Measurements from ENCODE around the gene MROH2A.

Gene MROH2A

DNA sequence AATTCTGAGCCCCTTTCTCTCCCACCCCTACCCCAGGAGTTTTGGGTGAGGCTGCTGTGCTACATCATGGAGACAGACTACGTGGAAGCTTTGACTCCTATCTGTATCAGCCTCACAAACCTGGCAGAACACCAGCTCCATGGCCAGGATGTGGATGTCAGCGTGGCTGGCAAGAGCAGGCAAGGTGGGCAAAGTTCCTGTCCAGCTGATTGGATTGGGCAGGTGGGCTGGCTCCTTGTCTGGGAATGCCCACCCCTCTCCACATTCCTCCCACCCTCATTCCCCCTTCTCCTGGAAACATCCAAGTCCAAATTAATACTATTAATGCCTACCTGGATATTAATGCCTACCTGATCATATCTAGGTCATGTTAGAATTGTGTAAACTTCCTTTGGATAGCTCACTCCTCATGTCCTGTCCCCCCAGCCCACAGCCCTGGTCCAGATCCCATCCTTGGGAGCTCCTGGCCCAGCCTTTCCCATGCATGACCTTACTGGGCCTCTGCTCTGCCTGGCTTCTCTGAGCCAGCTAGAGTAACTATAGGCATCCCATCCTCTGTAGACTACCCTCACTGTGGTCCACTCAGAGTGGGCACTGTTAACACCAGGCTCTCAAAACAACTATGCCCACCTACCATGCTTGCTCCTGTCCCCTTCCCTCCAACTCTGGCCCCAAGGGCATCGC, 24.1 kb downstream of the MROH2A start:
- DNase-seq: no peak

- no peak for DNase-seq
Observed at GRCh38 chr2:233803292-233803911, 25.3 kb downstream of the MROH2A start.

DNA sequence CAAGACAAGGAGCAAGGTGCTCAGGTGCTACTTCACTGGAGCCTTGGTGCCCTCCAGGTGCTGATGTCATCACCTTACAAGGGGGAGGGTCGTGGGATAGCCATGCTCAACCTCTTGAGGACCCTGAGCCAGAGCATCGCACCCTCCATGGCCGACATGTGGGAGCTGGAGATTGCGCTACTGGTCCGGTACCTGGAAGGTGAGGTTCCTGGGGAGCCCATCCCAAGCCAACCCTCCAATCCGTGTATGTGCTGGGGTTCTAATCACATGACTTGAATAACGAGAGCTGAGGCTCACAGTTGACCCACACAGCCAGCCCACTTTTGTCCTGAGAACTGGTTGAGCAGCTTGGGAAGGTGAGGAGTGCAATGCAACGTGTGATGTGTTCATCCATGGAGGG, 25.9 kb downstream of the MROH2A start:
- no peak for DNase-seq

GRCh38 chr2:233807215-233807865, 29.2 kb downstream of the MROH2A start:
- no peak for DNase-seq

GRCh38 chr2:233807966-233808935, 30.1 kb downstream of the MROH2A start:
- no peak for DNase-seq

DNA sequence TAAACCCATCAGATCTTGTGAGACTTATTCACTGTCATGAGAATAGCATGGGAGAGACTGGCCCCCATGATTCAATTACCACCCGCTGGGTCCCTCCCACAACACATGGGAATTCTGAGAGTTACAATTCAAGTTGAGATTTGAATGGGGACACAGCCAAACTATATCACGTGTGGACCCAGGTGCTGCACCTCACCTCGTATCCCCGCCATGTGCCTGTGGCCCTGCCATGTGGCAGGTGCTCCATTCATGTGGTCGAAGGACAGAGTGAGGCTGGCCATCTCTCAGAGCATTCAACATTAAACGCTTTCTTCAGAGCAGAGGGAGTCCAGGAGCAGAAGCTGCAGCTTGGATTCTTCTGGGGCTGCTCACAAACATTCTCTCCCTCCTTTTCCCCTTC, 32.3 kb downstream of the MROH2A start:
- DNase-seq: no peak

DNA sequence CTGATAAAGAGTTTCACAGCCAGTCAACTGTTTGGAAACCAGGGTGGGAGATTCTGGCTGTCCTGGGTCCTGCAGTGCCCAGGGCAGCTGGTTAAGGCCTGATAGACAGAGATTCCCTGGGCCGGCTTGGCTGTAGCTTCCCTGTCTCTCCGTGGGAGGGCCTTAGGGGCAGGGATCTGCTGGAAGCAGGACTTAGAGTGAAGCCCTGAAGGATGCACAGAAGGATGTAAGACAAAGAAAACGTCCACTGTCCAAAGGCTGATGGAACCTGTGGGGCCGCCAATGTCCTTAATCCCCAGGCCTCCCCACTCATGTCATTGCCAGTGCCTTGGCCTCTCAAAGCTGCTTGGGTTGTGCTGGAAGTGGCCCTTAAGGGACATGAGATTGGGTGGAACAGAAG, 33.0 kb downstream of the MROH2A start:
- DNase-seq: no peak

DNA sequence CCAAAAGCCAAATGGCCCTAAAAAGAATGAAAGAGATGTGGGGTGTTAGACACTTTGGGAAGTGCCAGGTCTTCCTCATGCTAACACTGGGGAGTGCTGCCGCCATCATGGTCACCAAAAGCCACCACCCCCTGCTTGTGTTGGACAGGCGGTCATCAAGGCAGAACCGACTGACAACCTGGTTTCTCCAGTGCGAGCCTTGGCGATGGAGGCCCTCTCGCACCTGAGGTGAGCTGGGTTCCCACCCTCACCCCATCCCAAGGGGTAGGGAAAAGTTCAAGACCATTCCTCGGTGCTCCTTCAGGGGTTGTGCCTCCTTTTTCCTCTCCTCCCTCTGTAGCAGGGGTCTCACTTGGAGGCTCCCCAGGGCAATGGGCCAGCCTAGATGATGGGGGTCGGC, 33.6 kb downstream of the MROH2A start:
- DNase-seq: no peak

DNA sequence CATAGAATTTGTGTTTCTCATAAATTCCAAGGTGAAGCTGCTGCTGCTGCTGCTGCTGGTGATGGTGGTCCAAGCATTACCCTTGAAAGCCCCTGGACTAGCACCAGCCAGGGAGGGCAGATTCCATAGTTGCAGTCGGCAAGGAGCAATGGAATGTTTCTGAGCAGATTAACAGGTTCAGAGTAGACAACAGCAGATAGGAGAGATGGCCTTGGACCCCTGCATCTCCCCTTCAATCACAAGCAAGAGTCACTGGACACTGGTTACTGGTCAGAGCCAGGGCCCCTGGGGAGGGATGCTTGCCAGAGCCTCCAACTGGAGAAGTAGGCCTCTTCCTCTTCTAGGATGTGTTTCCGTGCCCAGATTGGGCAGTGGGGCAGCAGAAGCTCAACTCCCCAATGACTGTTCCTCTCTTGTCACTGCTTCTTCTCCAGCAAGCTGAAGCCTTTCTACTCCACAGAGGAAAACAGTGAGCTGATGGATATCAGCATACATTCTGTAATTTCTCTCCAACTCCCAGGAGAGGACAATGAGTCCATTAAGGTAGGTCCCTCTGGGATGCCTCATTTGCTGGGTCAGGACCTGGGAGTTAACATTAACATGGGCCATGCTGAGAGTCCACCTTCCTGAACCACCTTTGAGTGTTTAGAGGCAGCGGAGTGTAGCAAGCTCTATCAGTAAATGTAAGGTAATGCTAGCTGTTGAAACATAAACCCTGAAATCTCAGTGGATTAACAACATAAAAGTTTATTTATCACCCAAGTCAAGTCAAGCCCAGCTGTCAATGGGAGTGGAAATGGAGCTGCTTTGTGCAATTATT, 35.3 kb downstream of the MROH2A start:
- no peak for DNase-seq

DNA sequence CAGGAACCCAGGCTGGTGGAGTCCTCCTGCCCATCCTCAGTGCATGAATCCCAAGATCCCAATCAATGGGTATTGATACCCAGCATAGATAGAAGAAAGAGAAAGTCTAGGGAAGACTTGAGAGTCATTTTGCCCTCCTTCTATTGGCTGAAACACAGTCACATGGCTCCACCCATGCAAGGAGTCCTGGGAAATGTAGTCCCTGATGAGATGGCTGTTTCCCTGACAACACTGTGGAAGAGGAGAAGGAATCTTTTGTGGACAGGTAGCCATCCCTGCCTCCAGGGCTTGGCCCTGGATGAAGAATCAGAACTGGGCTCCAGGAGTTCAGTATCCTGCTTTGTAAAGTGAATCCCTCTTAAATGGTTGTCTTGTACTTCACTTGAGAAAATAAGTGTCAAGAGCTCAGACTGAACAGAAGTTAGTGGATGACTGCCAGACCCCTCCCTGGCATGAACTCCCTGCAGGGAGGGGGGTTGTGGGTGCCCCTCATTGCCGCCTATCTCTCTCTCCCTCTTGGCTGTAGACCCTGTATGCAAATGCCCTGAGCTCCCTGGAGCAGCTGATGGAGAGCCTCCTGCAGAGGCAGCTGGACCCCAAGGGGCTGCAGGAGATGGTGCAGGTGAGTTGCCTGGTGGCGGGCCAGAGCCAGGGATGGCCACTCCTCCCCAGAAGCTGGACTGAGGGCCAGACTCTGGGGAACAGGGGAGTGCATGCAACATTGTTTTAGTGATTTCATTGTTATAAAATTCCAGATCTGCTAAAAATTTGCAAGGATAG, 36.1 kb downstream of the MROH2A start:
- no peak for DNase-seq

DNA sequence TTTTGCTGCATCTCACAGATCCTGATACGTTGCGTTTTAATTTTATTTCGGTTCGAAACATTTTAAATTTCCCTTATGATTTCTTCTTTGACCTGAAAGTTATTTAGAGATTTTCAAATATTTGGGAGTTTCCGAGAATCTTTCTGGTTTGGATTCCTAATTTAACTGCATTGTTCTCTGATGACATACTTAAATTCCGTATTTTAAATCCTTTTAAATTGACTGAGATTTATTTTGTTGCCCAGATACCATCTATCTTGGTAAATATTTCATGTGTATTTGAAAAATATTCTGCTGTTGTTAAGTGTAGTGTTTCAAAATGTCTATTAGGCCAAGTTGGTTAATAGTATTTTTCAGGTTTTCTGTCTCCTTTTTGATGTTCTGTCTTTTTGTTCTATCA, 37.7 kb downstream of the MROH2A start:
- DNase-seq: no peak

- DNase-seq: no peak
Observed at GRCh38 chr2:233816334-233816733, 38.2 kb downstream of the MROH2A start.

GRCh38 chr2:233816771-233817170, 38.6 kb downstream of the MROH2A start:
- no peak for DNase-seq

DNA sequence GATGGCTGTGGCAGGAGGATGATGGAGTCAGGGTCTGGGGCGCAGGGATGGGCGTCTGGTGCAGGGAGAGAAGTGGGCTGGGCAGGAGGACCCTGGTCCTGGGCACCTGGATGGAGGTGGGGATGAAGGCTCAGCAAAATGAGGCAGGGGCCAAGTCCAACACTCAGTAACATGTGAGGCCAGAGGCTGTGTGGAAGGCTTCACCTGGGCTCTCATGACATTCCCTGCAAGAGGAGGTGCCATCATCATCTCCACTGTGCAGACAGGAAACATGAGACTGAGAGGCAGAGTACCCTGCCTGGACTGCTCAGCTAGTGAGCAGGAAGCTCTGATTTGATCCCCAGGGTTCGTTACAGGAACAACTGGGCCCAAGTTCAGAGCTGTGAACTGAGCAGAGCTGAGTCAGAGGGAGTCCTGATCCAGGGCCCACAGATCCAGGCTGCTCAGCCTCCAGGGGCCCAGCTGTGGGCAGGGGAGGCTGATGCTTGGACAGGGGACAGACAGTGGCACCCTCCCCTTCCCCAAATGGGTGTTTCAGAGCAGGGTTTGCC, 39.3 kb downstream of the MROH2A start:
- no peak for DNase-seq

DNA sequence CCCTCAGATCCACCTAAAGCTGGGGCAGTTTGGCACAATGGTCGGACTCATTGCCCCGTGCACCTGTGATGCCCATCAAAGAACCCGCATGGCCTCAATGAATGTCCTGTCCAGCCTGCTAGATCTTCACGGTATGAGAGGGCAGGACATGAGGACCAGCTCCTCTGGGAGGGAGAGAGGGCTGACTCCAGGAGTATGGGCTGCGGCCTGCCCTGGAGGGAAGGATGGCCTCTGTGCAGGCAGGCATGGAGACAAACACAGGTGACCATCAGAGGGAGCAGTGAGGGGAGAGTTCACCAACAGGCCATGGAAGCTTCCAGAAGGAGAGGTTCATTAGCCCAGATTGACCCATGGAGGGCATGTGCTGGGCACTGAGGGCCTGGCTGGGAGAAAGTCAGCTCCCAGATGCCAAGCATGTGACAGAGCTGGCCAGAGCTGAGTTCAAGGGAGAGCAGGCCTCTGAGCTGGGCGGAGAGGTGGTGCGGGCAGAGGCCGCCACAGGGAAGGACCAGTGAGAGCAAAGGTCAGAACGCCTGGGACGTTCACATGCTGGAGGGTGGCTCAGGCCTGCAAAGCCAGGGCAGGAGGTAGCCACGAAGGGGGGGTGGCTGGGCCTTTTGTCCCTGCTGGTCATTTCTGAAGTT, 40.0 kb downstream of the MROH2A start:
- no peak for DNase-seq

- DNase-seq: no peak
Observed at GRCh38 chr2:233818639-233819621, 40.8 kb downstream of the MROH2A start.

DNA sequence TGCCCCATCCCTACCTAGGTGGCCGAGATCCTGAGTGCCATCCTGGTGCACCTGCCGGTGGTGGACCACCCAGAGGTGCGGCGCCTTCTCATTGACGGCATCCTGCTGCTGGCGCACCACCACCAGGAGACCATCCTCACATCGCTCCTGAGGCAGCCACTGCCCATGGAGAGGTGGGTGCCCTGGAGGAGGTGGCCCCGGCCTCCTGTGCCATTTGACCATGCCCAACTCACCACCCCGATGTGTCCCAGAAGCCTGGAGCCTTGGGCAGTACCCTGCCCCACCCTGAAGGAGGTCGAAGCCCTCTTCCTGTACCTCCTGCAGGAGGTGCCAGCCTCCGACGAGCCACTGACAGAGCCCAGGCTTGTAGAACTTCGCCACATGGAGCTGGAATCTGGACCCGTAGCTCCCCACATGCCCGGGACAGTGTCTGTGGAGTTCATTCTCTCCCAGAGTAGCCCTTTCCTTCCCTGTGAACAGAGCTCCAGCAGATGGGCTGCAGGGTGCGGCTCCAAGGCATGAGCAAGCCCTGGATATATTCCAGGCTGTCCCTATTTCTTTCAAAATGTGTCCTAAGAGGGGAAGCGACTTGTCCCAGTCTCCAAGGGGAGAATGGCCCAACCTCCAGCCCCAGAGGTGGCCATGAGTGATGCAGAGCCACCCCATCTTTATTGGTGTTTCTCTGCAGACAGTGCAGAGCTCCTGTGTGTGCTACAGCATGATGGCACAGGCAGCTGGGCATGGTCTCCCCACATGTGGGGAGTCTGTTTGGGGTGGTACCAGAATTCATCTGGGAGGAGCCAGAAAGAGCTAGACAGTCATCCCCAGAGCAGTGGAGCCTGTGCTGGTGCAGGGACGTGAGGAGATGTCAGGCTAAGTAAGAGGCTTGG, 42.0 kb downstream of the MROH2A start:
- no peak for DNase-seq

GRCh38 chr2:233820774-233821105, 42.6 kb downstream of the MROH2A start:
- no peak for DNase-seq

Measured in cerebellar nuclear complex (tissue), 1 donor.